IMR-90 (cell line): ENCODE data around the gene RANBP3. TPM values are rescaled to one million over a fixed set of nuclear protein-coding genes. Genes with fewer than 3 reads are reported as not detected.

Source experiments
- ATAC-seq: fragments of 200-7000 bp; cut with Tn5 transposase; 2 replicates; pipeline ENCODE4 v1.9.1; 2020; ENCODE audit warnings: low read depth, mild to moderate bottlenecking, moderate library complexity
- BruUV-seq: library from RNA; stranded (reverse); fragments of 400-500 nt; replicated peaks from 2 replicates; lab custom pipeline; 2021; lab: Mats Ljungman, UMichigan
- CTCF ChIA-PET: fragments of 300-600 bp; formaldehyde crosslinking; extraction: SDS; loops from one replicate; lab custom pipeline; 2021; ENCODE audit warnings: antibody characterized with exemption; lab: Yijun Ruan, JAX
- POLR2A ChIA-PET: fragments of 300-600 bp; sonication (Branson Sonifier 250); formaldehyde crosslinking; loops from one replicate; lab custom pipeline; 2022; ENCODE audit warnings: antibody characterized with exemption; ENCODE audit not compliant: unreplicated experiment; lab: Charles Lee
- DNase-seq: peaks from one replicate; pipeline ENCODE4 v3.0.0; 2013
- H2AFZ ChIP-seq: replicated peaks from 2 replicates; pipeline ENCODE3; 2013; ENCODE audit warnings: low read length, mild to moderate bottlenecking; ENCODE audit not compliant: poor library complexity
- H2AK5ac ChIP-seq: 2 replicates; pipeline ENCODE4 v1.6.1; 2013; ENCODE audit warnings: low read depth, low read length, inconsistent platforms
- H2AK9ac ChIP-seq: replicated peaks from 2 replicates; pipeline ENCODE3; 2013; ENCODE audit warnings: mild to moderate bottlenecking, low read depth, low read length, moderate library complexity; ENCODE audit not compliant: poor library complexity
- H2BK120ac ChIP-seq: 2 replicates; pipeline ENCODE4 v1.6.1; 2013; ENCODE audit warnings: low read depth, low read length, inconsistent platforms
- H2BK15ac ChIP-seq: 3 replicates; pipeline ENCODE4 v1.6.1; 2013; ENCODE audit warnings: low read depth, low read length, inconsistent platforms
- H2BK20ac ChIP-seq: 2 replicates; pipeline ENCODE4 v1.6.1; 2013; ENCODE audit warnings: low read depth, mild to moderate bottlenecking, inconsistent platforms, low read length, moderate library complexity
- H2BK5ac ChIP-seq: 2 replicates; pipeline ENCODE4 v1.6.1; 2013; ENCODE audit warnings: mild to moderate bottlenecking, low read depth, low read length, inconsistent platforms; ENCODE audit not compliant: poor library complexity, severe bottlenecking
- H3K14ac ChIP-seq: replicated peaks from 2 replicates; pipeline ENCODE4 v1.6.1; 2013; ENCODE audit warnings: low read depth, low read length, inconsistent platforms
- H3K18ac ChIP-seq: 2 replicates; pipeline ENCODE4 v1.6.1; 2013; ENCODE audit warnings: low read depth, low read length, control low read depth
- H3K23ac ChIP-seq: 2 replicates; pipeline ENCODE4 v1.6.1; 2013; ENCODE audit warnings: low read depth, low read length, inconsistent platforms
- H3K27ac ChIP-seq: 2 replicates; pipeline ENCODE4 v1.5.1; 2013; ENCODE audit warnings: mild to moderate bottlenecking, control low read depth, low read length; ENCODE audit not compliant: insufficient read depth
- H3K27me3 ChIP-seq: 2 replicates; pipeline ENCODE4 v1.6.1; 2013; ENCODE audit warnings: low read length; ENCODE audit not compliant: control insufficient read depth, insufficient read depth
- H3K36me3 ChIP-seq: 2 replicates; pipeline ENCODE4 v1.6.1; 2013; ENCODE audit warnings: low read length, mixed read lengths; ENCODE audit not compliant: control insufficient read depth, insufficient read depth
- H3K4ac ChIP-seq: 2 replicates; pipeline ENCODE4 v1.6.1; 2013; ENCODE audit warnings: low read depth, low read length, inconsistent platforms
- H3K4me1 ChIP-seq: 2 replicates; pipeline ENCODE4 v1.6.1; 2013; ENCODE audit warnings: low read length, mixed read lengths; ENCODE audit not compliant: control insufficient read depth, insufficient read depth
- H3K4me2 ChIP-seq: 2 replicates; pipeline ENCODE4 v1.6.1; 2013; ENCODE audit warnings: low read depth, mild to moderate bottlenecking, control low read depth, low read length, moderate library complexity
- H3K4me3 ChIP-seq: 2 replicates; pipeline ENCODE4 v1.5.1; 2013; ENCODE audit warnings: low read depth, mild to moderate bottlenecking, control low read depth, low read length, moderate library complexity; ENCODE audit not compliant: insufficient read depth
- H3K56ac ChIP-seq: 2 replicates; pipeline ENCODE4 v1.6.1; 2013; ENCODE audit warnings: low read length, inconsistent platforms; ENCODE audit not compliant: insufficient read depth; ENCODE audit errors: extremely low read depth
- H3K79me1 ChIP-seq, 2 experiments: 2 replicates each; pipeline ENCODE4 v1.6.1; 2013; ENCODE audit warnings: low read length in 2 of 2, inconsistent platforms in 1 of 2, low read depth in 1 of 2
- H3K9ac ChIP-seq: 2 replicates; pipeline ENCODE4 v1.6.1; 2013; ENCODE audit warnings: low read depth, low read length, control low read depth
- H3K9me1 ChIP-seq: 2 replicates; pipeline ENCODE4 v1.6.1; 2013; ENCODE audit warnings: low read length, inconsistent platforms; ENCODE audit not compliant: insufficient read depth
- H3K9me3 ChIP-seq: 2 replicates; pipeline ENCODE4 v1.6.1; 2013; ENCODE audit warnings: low read length; ENCODE audit not compliant: control insufficient read depth, insufficient read depth
- H4K20me1 ChIP-seq: 2 replicates; pipeline ENCODE4 v1.6.1; 2013; ENCODE audit warnings: low read length, inconsistent platforms; ENCODE audit not compliant: insufficient read depth
- H4K5ac ChIP-seq: 2 replicates; pipeline ENCODE4 v1.6.1; 2013; ENCODE audit warnings: mild to moderate bottlenecking, low read depth, low read length, control low read depth
- H4K8ac ChIP-seq, 2 experiments: 2 replicates each; pipeline ENCODE4 v1.6.1; 2013; ENCODE audit warnings: low read depth in 2 of 2, low read length in 2 of 2, control low read depth in 1 of 2, inconsistent platforms in 1 of 2
- H4K91ac ChIP-seq: 2 replicates; pipeline ENCODE4 v1.6.1; 2013; ENCODE audit warnings: low read depth, low read length, inconsistent platforms; ENCODE audit not compliant: insufficient read depth
- ELK1 ChIP-seq: fragments of 150-350 bp; IDR thresholded peaks from 2 replicates; pipeline ENCODE4 v1.6.1; 2016; ENCODE audit warnings: low read depth, mild to moderate bottlenecking, low read length, moderate library complexity, borderline replicate concordance
- FOS ChIP-seq: fragments of 150-350 bp; IDR thresholded peaks from 2 replicates; pipeline ENCODE4 v1.6.1; 2016; ENCODE audit warnings: low read depth, low read length
- MAFK ChIP-seq: IDR thresholded peaks from 2 replicates; pipeline ENCODE4 v1.6.1; 2012; ENCODE audit warnings: low read depth, low read length, improper control_type of control experiment
- POLR2A ChIP-seq: IDR thresholded peaks from 2 replicates; pipeline ENCODE4 v1.6.1; 2012; ENCODE audit warnings: mild to moderate bottlenecking, low read depth, low read length
- RAD21 ChIP-seq: IDR thresholded peaks from 2 replicates; pipeline ENCODE4 v1.6.1; 2012; ENCODE audit warnings: low read length, improper control_type of control experiment
- WGBS, 2 experiments: methylation state at CpG; one replicate each; pipeline versions ENCODE4 v1.1.5 to v1.1.7; 2013; ENCODE audit warnings: missing lambda C conversion rate in 2 of 2; ENCODE audit not compliant: insufficient read length in 1 of 2; ENCODE audit errors: extremely low coverage in 2 of 2; 5-methylcytosine and 5-hydroxymethylcytosine counted together
- dilution Hi-C: fragments of 300-500 bp; cut with HindIII; formaldehyde crosslinking; loops from one replicate; pipeline ENCODE4 v1.14.3; 2018; ENCODE audit warnings: low sequenced_read_pairs; ENCODE audit not compliant: unreplicated experiment
- in situ Hi-C: fragments of 300-500 bp; cut with MboI; formaldehyde crosslinking; loops from 3 replicates; pipeline ENCODE4 v1.14.3; 2019; ENCODE audit warnings: low sequenced_read_pairs, inconsistent platforms, mixed read lengths
- intact Hi-C: fragments of 100-400 bp; cut with micrococcal nuclease; formaldehyde crosslinking; loops from 2 replicates; pipeline ENCODE4 v1.10.0; 2022
- polyA plus RNA-seq, 3 experiments: library from polyadenylated mRNA; depleted of rRNA; stranded (reverse); fragments of >200 nt; gene quantifications; 2 replicates each; pipeline ENCODE4 v1.2.3, GENCODE V29; 2012; ENCODE audit warnings: low replicate concordance in 1 of 3
- total RNA-seq: library from RNA; depleted of rRNA; stranded (reverse); fragments of >200 nt; gene quantifications from 2 replicates; pipeline ENCODE4 v1.2.3, GENCODE V29; 2012

Gene RANBP3
- total and polyA plus RNA-seq, 2 of the 4 experiments (the other 2 are of a cell fraction), result 42.5 to 111 TPM

- H2AFZ ChIP-seq, result peak overlapping the region; percentile 9
- H3K4ac ChIP-seq, result peak overlapping the region; percentile 93
- peak overlapping the region; percentile 95; the same call in 1 of the 2 replicates for H2BK20ac ChIP-seq
- H2AK9ac ChIP-seq, result peak overlapping the region; percentile 47
- POLR2A ChIA-PET, result interaction anchor here (1.0 to 1.4 kb wide), 2 partner anchors 14 to 86 kb away, joined by 4 to 5 read pairs; partner anchors contain the start of gene NDUFA11
- peaks cover 8% of the 10 kb centered on the region; the same call in 1 of the 2 replicates for H3K36me3 ChIP-seq
- no peak for DNase-seq
- peak overlapping the region; percentile 83 for H3K14ac ChIP-seq
- peak overlapping the region; percentile 30 for H3K18ac ChIP-seq
- no peaks in the 10 kb centered on the region for H3K79me1 ChIP-seq
- H4K20me1 ChIP-seq, result no peaks in the 10 kb centered on the region; the same call in 1 of the 2 replicates
- peak overlapping the region; percentile 90 for H4K91ac ChIP-seq
- peak overlapping the region; percentile 49 for H4K5ac ChIP-seq
- 17% methylated on average over 1 of the region's 10 CpGs; no CpG with 5 or more reads in 1 of the 2 experiments for WGBS, 2 experiments
- in situ Hi-C loops (loop anchor here (5.0 kb wide), 1 partner anchor 88 kb away; no protein-coding TSS in a partner anchor), intact Hi-C loops (loop anchor here (5.0 kb wide), 1 partner anchor 63 kb away; no protein-coding TSS in a partner anchor), dilution Hi-C loops (no loop called here)
- H4K8ac ChIP-seq, result peak overlapping the region; percentile 28 to 93; a peak in 2 of 4 replicates
- H3K27me3 ChIP-seq, result no peaks in the 10 kb centered on the region
- 0 out of 2 replicates have a peak, but pooled peaks cover 3% of the 10 kb centered on the region for H3K9me1 ChIP-seq
- H3K9ac ChIP-seq, result peak overlapping the region; percentile 29; the same call in 1 of the 2 replicates
- H2AK5ac ChIP-seq, result peak overlapping the region; percentile 82
- no peak overlapping the region for H3K4me3 ChIP-seq
- H2BK5ac ChIP-seq, result peak overlapping the region; percentile 47
- no peak for ATAC-seq
- peak overlapping the region; percentile 83; the same call in 2 of the 3 replicates for H2BK15ac ChIP-seq
- TF ChIP-seq FOS, result no peak
- no peak; the same call in 1 of the 2 replicates for TF ChIP-seq POLR2A
- TF ChIP-seq MAFK, result no peak
- no peak for TF ChIP-seq ELK1
- TF ChIP-seq RAD21, result no peak
- no peaks in the 10 kb centered on the region for H3K9me3 ChIP-seq
- BruUV-seq, result no TSS peak
- H2BK120ac ChIP-seq, result peak overlapping the region; percentile 97
- peak overlapping the region; percentile 67 for H3K27ac ChIP-seq
- CTCF ChIA-PET, result interaction anchor here (0.7 to 4.6 kb wide), 3 partner anchors 62 to 86 kb away, joined by 3 to 37 read pairs (median 4); partner anchors contain the start of gene NRTN
- H3K4me2 ChIP-seq, result no peak overlapping the region
- no peak overlapping the region for H3K56ac ChIP-seq
- peaks cover 19% of the 10 kb centered on the region for H3K4me1 ChIP-seq
- peak overlapping the region; percentile 60; the same call in 1 of the 2 replicates for H3K23ac ChIP-seq
These were observed 87.8 kb downstream of the RANBP3 start for GRCh38 chr19:5890099-5890498.
